IMR-90 (cell line): ENCODE data around the gene PILRA. TPM values are rescaled to one million over a fixed set of nuclear protein-coding genes. Genes with fewer than 3 reads are reported as not detected.
A peak's percentile ranks its signal among the peaks of the same experiment; 100 is the strongest.
"Not testable (repeated sequence)": the region's sequence is repeated elsewhere in the genome, so short reads cannot be mapped to it uniquely, and the experiment has no call there.

Experiments used
- ATAC-seq: fragments of 200-7000 bp; cut with Tn5 transposase; 2 replicates; pipeline ENCODE4 v1.9.1; 2020; ENCODE audit warnings: low read depth, mild to moderate bottlenecking, moderate library complexity
- Bru-seq: library from RNA; stranded (reverse); fragments of 400-500 nt; gene quantifications from one replicate; lab custom pipeline; 2021; lab: Mats Ljungman, UMichigan
- BruChase-seq, 2 experiments: library from RNA; stranded (reverse); fragments of 400-500 nt; gene quantifications; one replicate each; lab custom pipeline; 2021; lab: Mats Ljungman, UMichigan
- BruUV-seq: library from RNA; stranded (reverse); fragments of 400-500 nt; replicated peaks from 2 replicates; lab custom pipeline; 2021; lab: Mats Ljungman, UMichigan
- CTCF ChIA-PET: fragments of 300-600 bp; formaldehyde crosslinking; extraction: SDS; loops from one replicate; lab custom pipeline; 2021; ENCODE audit warnings: antibody characterized with exemption; lab: Yijun Ruan, JAX
- POLR2A ChIA-PET: fragments of 300-600 bp; sonication (Branson Sonifier 250); formaldehyde crosslinking; loops from one replicate; lab custom pipeline; 2022; ENCODE audit warnings: antibody characterized with exemption; ENCODE audit not compliant: unreplicated experiment; lab: Charles Lee
- DNase-seq: peaks from one replicate; pipeline ENCODE4 v3.0.0; 2013
- H2AFZ ChIP-seq: replicated peaks from 2 replicates; pipeline ENCODE3; 2013; ENCODE audit warnings: low read length, mild to moderate bottlenecking; ENCODE audit not compliant: poor library complexity
- H2AK5ac ChIP-seq: 2 replicates; pipeline ENCODE4 v1.6.1; 2013; ENCODE audit warnings: low read depth, low read length, inconsistent platforms
- H2AK9ac ChIP-seq: replicated peaks from 2 replicates; pipeline ENCODE3; 2013; ENCODE audit warnings: mild to moderate bottlenecking, low read depth, low read length, moderate library complexity; ENCODE audit not compliant: poor library complexity
- H2BK120ac ChIP-seq: 2 replicates; pipeline ENCODE4 v1.6.1; 2013; ENCODE audit warnings: low read depth, low read length, inconsistent platforms
- H2BK15ac ChIP-seq: 3 replicates; pipeline ENCODE4 v1.6.1; 2013; ENCODE audit warnings: low read depth, low read length, inconsistent platforms
- H2BK20ac ChIP-seq: 2 replicates; pipeline ENCODE4 v1.6.1; 2013; ENCODE audit warnings: low read depth, mild to moderate bottlenecking, inconsistent platforms, low read length, moderate library complexity
- H2BK5ac ChIP-seq: 2 replicates; pipeline ENCODE4 v1.6.1; 2013; ENCODE audit warnings: mild to moderate bottlenecking, low read depth, low read length, inconsistent platforms; ENCODE audit not compliant: poor library complexity, severe bottlenecking
- H3K14ac ChIP-seq: replicated peaks from 2 replicates; pipeline ENCODE4 v1.6.1; 2013; ENCODE audit warnings: low read depth, low read length, inconsistent platforms
- H3K18ac ChIP-seq: 2 replicates; pipeline ENCODE4 v1.6.1; 2013; ENCODE audit warnings: low read depth, low read length, control low read depth
- H3K23ac ChIP-seq: 2 replicates; pipeline ENCODE4 v1.6.1; 2013; ENCODE audit warnings: low read depth, low read length, inconsistent platforms
- H3K27ac ChIP-seq: 2 replicates; pipeline ENCODE4 v1.5.1; 2013; ENCODE audit warnings: mild to moderate bottlenecking, control low read depth, low read length; ENCODE audit not compliant: insufficient read depth
- H3K27me3 ChIP-seq: 2 replicates; pipeline ENCODE4 v1.6.1; 2013; ENCODE audit warnings: low read length; ENCODE audit not compliant: control insufficient read depth, insufficient read depth
- H3K36me3 ChIP-seq: 2 replicates; pipeline ENCODE4 v1.6.1; 2013; ENCODE audit warnings: low read length, mixed read lengths; ENCODE audit not compliant: control insufficient read depth, insufficient read depth
- H3K4ac ChIP-seq: 2 replicates; pipeline ENCODE4 v1.6.1; 2013; ENCODE audit warnings: low read depth, low read length, inconsistent platforms
- H3K4me1 ChIP-seq: 2 replicates; pipeline ENCODE4 v1.6.1; 2013; ENCODE audit warnings: low read length, mixed read lengths; ENCODE audit not compliant: control insufficient read depth, insufficient read depth
- H3K4me2 ChIP-seq: 2 replicates; pipeline ENCODE4 v1.6.1; 2013; ENCODE audit warnings: low read depth, mild to moderate bottlenecking, control low read depth, low read length, moderate library complexity
- H3K4me3 ChIP-seq: 2 replicates; pipeline ENCODE4 v1.5.1; 2013; ENCODE audit warnings: low read depth, mild to moderate bottlenecking, control low read depth, low read length, moderate library complexity; ENCODE audit not compliant: insufficient read depth
- H3K56ac ChIP-seq: 2 replicates; pipeline ENCODE4 v1.6.1; 2013; ENCODE audit warnings: low read length, inconsistent platforms; ENCODE audit not compliant: insufficient read depth; ENCODE audit errors: extremely low read depth
- H3K79me1 ChIP-seq, 2 experiments: 2 replicates each; pipeline ENCODE4 v1.6.1; 2013; ENCODE audit warnings: low read length in 2 of 2, inconsistent platforms in 1 of 2, low read depth in 1 of 2
- H3K9ac ChIP-seq: 2 replicates; pipeline ENCODE4 v1.6.1; 2013; ENCODE audit warnings: low read depth, low read length, control low read depth
- H3K9me1 ChIP-seq: 2 replicates; pipeline ENCODE4 v1.6.1; 2013; ENCODE audit warnings: low read length, inconsistent platforms; ENCODE audit not compliant: insufficient read depth
- H3K9me3 ChIP-seq: 2 replicates; pipeline ENCODE4 v1.6.1; 2013; ENCODE audit warnings: low read length; ENCODE audit not compliant: control insufficient read depth, insufficient read depth
- H4K20me1 ChIP-seq: 2 replicates; pipeline ENCODE4 v1.6.1; 2013; ENCODE audit warnings: low read length, inconsistent platforms; ENCODE audit not compliant: insufficient read depth
- H4K5ac ChIP-seq: 2 replicates; pipeline ENCODE4 v1.6.1; 2013; ENCODE audit warnings: mild to moderate bottlenecking, low read depth, low read length, control low read depth
- H4K8ac ChIP-seq, 2 experiments: 2 replicates each; pipeline ENCODE4 v1.6.1; 2013; ENCODE audit warnings: low read depth in 2 of 2, low read length in 2 of 2, control low read depth in 1 of 2, inconsistent platforms in 1 of 2
- H4K91ac ChIP-seq: 2 replicates; pipeline ENCODE4 v1.6.1; 2013; ENCODE audit warnings: low read depth, low read length, inconsistent platforms; ENCODE audit not compliant: insufficient read depth
- BHLHE40 ChIP-seq: fragments of 150-350 bp; IDR thresholded peaks from 2 replicates; pipeline ENCODE4 v1.6.1; 2016; ENCODE audit warnings: mild to moderate bottlenecking, low read depth, low read length
- CHD1 ChIP-seq: IDR thresholded peaks from 2 replicates; pipeline ENCODE4 v1.6.1; 2012; ENCODE audit warnings: low read depth, low read length, improper control_type of control experiment
- FOS ChIP-seq: fragments of 150-350 bp; IDR thresholded peaks from 2 replicates; pipeline ENCODE4 v1.6.1; 2016; ENCODE audit warnings: low read depth, low read length
- NFE2L2 ChIP-seq: fragments of 150-350 bp; IDR thresholded peaks from 2 replicates; pipeline ENCODE4 v1.6.1; 2016; ENCODE audit warnings: low read depth, mild to moderate bottlenecking, low read length
- RCOR1 ChIP-seq: IDR thresholded peaks from 2 replicates; pipeline ENCODE4 v1.6.1; 2012; ENCODE audit warnings: mild to moderate bottlenecking, low read length, improper control_type of control experiment; ENCODE audit not compliant: insufficient replicate concordance
- WGBS, 2 experiments: methylation state at CpG; one replicate each; pipeline versions ENCODE4 v1.1.5 to v1.1.7; 2013; ENCODE audit warnings: missing lambda C conversion rate in 2 of 2; ENCODE audit not compliant: insufficient read length in 1 of 2; ENCODE audit errors: extremely low coverage in 2 of 2; 5-methylcytosine and 5-hydroxymethylcytosine counted together
- dilution Hi-C: fragments of 300-500 bp; cut with HindIII; formaldehyde crosslinking; loops from one replicate; pipeline ENCODE4 v1.14.3; 2018; ENCODE audit warnings: low sequenced_read_pairs; ENCODE audit not compliant: unreplicated experiment
- in situ Hi-C: fragments of 300-500 bp; cut with MboI; formaldehyde crosslinking; loops from 3 replicates; pipeline ENCODE4 v1.14.3; 2019; ENCODE audit warnings: low sequenced_read_pairs, inconsistent platforms, mixed read lengths
- intact Hi-C: fragments of 100-400 bp; cut with micrococcal nuclease; formaldehyde crosslinking; loops from 2 replicates; pipeline ENCODE4 v1.10.0; 2022
- long read RNA-seq: library from polyadenylated mRNA; unstranded; transcript quantifications from one replicate; pipeline ENCODE4 v2.0.0, GENCODE V29; 2021; ENCODE audit not compliant: unreplicated experiment
- polyA plus RNA-seq, 3 experiments: library from polyadenylated mRNA; depleted of rRNA; stranded (reverse); fragments of >200 nt; gene quantifications; 2 replicates each; pipeline ENCODE4 v1.2.3, GENCODE V29; 2012; ENCODE audit warnings: low replicate concordance in 1 of 3
- total RNA-seq: library from RNA; depleted of rRNA; stranded (reverse); fragments of >200 nt; gene quantifications from 2 replicates; pipeline ENCODE4 v1.2.3, GENCODE V29; 2012; rRNA removed

The PILRA gene
- not detected in 2 replicates for total RNA-seq
- 0.13 and 0.56 TPM in 2 replicates for polyA plus RNA-seq (2012; rRNA removed)
- 0.29 TPM in 1 of 2 replicates, not detected in the other for polyA plus RNA-seq (2012; cell fraction: cytosol; rRNA removed)
- 3.6 and 4.6 TPM in 2 replicates for polyA plus RNA-seq (2012; cell fraction: nucleus; rRNA removed; ENCODE audit: low replicate concordance)
- percentile 35 among the genes with signal in this experiment for Bru-seq, nascent RNA
- BruChase-seq, experiment 1, labeled RNA remaining after a 6-hour chase = percentile 55 among the genes with signal in this experiment
- percentile 52 among the genes with signal in this experiment for BruChase-seq, experiment 2, labeled RNA remaining after a 2-hour chase
- long read RNA-seq = 0 reads

DNA sequence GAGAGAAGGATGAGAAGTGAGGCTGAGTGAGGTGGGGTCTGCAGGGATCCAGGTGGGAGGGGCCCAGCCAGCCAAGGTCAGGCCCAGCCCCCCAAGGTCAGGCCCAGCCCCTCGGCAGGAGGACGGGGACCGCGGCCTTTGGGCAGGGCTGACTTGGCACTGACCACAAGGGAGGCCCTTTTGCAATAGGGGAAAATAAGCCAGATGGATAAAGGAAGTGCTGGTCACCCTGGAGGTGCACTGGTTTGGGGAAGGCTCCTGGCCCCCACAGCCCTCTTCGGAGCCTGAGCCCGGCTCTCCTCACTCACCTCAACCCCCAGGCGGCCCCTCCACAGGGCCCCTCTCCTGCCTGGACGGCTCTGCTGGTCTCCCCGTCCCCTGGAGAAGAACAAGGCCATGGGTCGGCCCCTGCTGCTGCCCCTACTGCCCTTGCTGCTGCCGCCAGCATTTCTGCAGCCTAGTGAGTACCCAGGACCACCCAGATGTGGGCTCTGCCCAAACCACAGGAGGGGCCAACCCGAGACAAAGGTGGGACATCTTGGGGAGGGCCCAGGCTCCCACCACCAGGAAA, at the start of gene PILRA:
PILRA (plus strand) TSS at position 227 of the 571 bp plus-strand sequence; CDS start at position 397, 170 bp downstream.
- peak within 1 kb of the TSS; percentile 95 for H4K5ac ChIP-seq
- DNase-seq = no peak
- peak within 1 kb of the TSS; percentile 89; the same call in 1 of the 2 replicates for H3K14ac ChIP-seq
- peak within 1 kb of the TSS; percentile 27 for H2BK5ac ChIP-seq
- H4K20me1 ChIP-seq = no peaks in the 10 kb centered on the region
- in situ Hi-C loops (no loop called here), dilution Hi-C loops (no loop called here), intact Hi-C loops (no loop called here)
- 0 out of 2 replicates have a peak within 1 kb of the TSS, but pooled peaks have one; percentile 46 for H3K23ac ChIP-seq
- peak within 1 kb of the TSS; percentile 24; the same call in 1 of the 2 replicates for H2AK5ac ChIP-seq
- CTCF ChIA-PET = no interaction called here
- H2BK120ac ChIP-seq = no peak within 1 kb of the TSS
- no peaks in the 10 kb centered on the region for H3K36me3 ChIP-seq
- H2AK9ac ChIP-seq = peak within 1 kb of the TSS; percentile 61
- H3K4me1 ChIP-seq = peaks cover 8% of the 10 kb centered on the region
- no peak within 1 kb of the TSS for H2BK20ac ChIP-seq
- no peak within 1 kb of the TSS; the same call in 1 of the 2 replicates for H3K27ac ChIP-seq
- H3K4me3 ChIP-seq = no peak within 1 kb of the TSS
- H3K9me3 ChIP-seq = no peaks in the 10 kb centered on the region
- BruUV-seq = no TSS peak
- no peak within 1 kb of the TSS for H3K56ac ChIP-seq
- no peaks in the 10 kb centered on the region for H3K27me3 ChIP-seq
- no peaks in the 10 kb centered on the region for H3K79me1 ChIP-seq
- H4K91ac ChIP-seq = no peak within 1 kb of the TSS; the same call in 1 of the 2 replicates
- no peak for TF ChIP-seq RCOR1
- TF ChIP-seq CHD1 = no peak
- TF ChIP-seq FOS = no peak
- TF ChIP-seq BHLHE40 = no peak
- no peak for TF ChIP-seq NFE2L2
- 39% methylated on average over 3 of the region's 12 CpGs; no CpG with 5 or more reads in 1 of the 2 experiments for WGBS, 2 experiments
- POLR2A ChIA-PET = no interaction called here
- ATAC-seq = peak; percentile 19
- H3K4me2 ChIP-seq = 0 out of 2 replicates have a peak within 1 kb of the TSS, but pooled peaks have one; percentile 14
- peak within 1 kb of the TSS; percentile 46 for H3K4ac ChIP-seq
- 0 out of 2 replicates have a peak, but pooled peaks cover 6% of the 10 kb centered on the region for H3K9me1 ChIP-seq
- peak within 1 kb of the TSS; percentile 92 for H2AFZ ChIP-seq
- H2BK15ac ChIP-seq = no peak within 1 kb of the TSS; the same call in 2 of the 3 replicates
- H3K18ac ChIP-seq = peak within 1 kb of the TSS; percentile 26; the same call in 1 of the 2 replicates
- H3K9ac ChIP-seq = no peak within 1 kb of the TSS
- H4K8ac ChIP-seq = peak within 1 kb of the TSS; percentile 62 to 74

DNA sequence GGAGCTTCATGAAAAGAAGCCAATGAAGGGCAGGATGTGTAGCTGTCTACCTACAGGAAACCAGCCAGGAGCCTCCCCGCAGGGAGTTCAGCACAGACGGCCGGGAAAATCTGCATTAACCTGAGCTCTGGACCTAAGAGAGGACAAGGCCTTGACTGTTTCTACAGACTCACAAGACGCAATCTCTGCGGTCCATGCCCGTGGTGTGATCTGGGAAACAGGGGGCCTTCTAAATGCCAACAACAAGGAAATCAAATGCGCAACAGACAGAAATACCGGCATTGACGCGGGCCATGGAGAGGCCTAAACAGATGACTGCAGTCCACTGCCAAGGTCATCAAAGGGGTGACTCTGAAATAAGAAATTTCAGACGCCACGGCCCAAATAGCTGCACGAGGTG, 49.1 kb upstream of the PILRA start:
- H2BK20ac ChIP-seq, H3K14ac ChIP-seq, H3K4me3 ChIP-seq, H2AFZ ChIP-seq, DNase-seq, H3K27me3 ChIP-seq, H2BK5ac ChIP-seq, H3K18ac ChIP-seq, H4K91ac ChIP-seq, in situ Hi-C loops, H2BK15ac ChIP-seq, H3K23ac ChIP-seq, H3K4me2 ChIP-seq, H3K79me1 ChIP-seq, H4K20me1 ChIP-seq, POLR2A ChIA-PET, H2BK120ac ChIP-seq, dilution Hi-C loops, H3K9me1 ChIP-seq, CTCF ChIA-PET, ATAC-seq, H2AK9ac ChIP-seq, BruUV-seq, H3K9me3 ChIP-seq, H3K9ac ChIP-seq, H3K56ac ChIP-seq, H3K4me1 ChIP-seq, H3K4ac ChIP-seq, H4K8ac ChIP-seq, H3K27ac ChIP-seq, intact Hi-C loops, H4K5ac ChIP-seq, H2AK5ac ChIP-seq: not testable (repeated sequence)
- peaks cover 12% of the 10 kb centered on the region for H3K36me3 ChIP-seq
- 100% methylated on average over 4 of the region's 13 CpGs; no CpG with 5 or more reads in 1 of the 2 experiments for WGBS, 2 experiments
